Panc1 (cell line): ENCODE measurements around the gene AQP1. TPM values are rescaled to one million over a fixed set of nuclear protein-coding genes. Genes with fewer than 3 reads are reported as not detected.

Source experiments
- ATAC-seq: fragments of 200-7000 bp; cut with Tn5 transposase; 2 replicates; pipeline ENCODE4 v1.9.1; 2020; ENCODE audit warnings: mild to moderate bottlenecking, moderate library complexity
- BruUV-seq: library from RNA; stranded (reverse); fragments of 400-500 nt; replicated peaks from 2 replicates; lab custom pipeline; 2021; lab: Mats Ljungman, UMichigan
- CTCF ChIA-PET: fragments of 300-600 bp; sonication (Branson Sonifier 250); formaldehyde crosslinking; loops from one replicate; lab custom pipeline; 2022; ENCODE audit warnings: antibody characterized with exemption; lab: Charles Lee
- POLR2A ChIA-PET: fragments of 300-600 bp; sonication (Branson Sonifier 250); formaldehyde crosslinking; loops from one replicate; lab custom pipeline; 2022; ENCODE audit warnings: antibody characterized with exemption; lab: Charles Lee
- DNase-seq: peaks from one replicate; pipeline ENCODE4 v3.0.0-alpha.2; 2010; ENCODE audit warnings: low read depth, low spot score
- H3K27ac ChIP-seq: 2 replicates; pipeline ENCODE4 v1.5.1; 2011; ENCODE audit warnings: mild to moderate bottlenecking, low read length, inconsistent platforms
- H3K27me3 ChIP-seq: fragments of 200-500 bp; sonication (Bioruptor generic); 2 replicates; pipeline ENCODE4 v1.6.0; 2014; ENCODE audit warnings: low read length, inconsistent platforms; ENCODE audit not compliant: control insufficient read depth, insufficient read depth
- H3K36me3 ChIP-seq: fragments of 200-500 bp; sonication (Bioruptor generic); 2 replicates; pipeline ENCODE4 v1.5.1; 2014; ENCODE audit warnings: inconsistent platforms, mild to moderate bottlenecking, low read length, moderate library complexity; ENCODE audit not compliant: control insufficient read depth, insufficient read depth
- H3K4me1 ChIP-seq: 2 replicates; pipeline ENCODE4 v1.5.1; 2011; ENCODE audit warnings: inconsistent platforms, mild to moderate bottlenecking, low read length, moderate library complexity; ENCODE audit not compliant: control insufficient read depth, insufficient read depth
- H3K4me3 ChIP-seq, 2 experiments: 2 replicates each; pipeline ENCODE4 v1.5.1; 2011 to 2012; ENCODE audit warnings: low read depth in 2 of 2, low read length in 2 of 2, mild to moderate bottlenecking in 2 of 2, inconsistent platforms in 1 of 2, moderate library complexity in 1 of 2
- H3K9me3 ChIP-seq: fragments of 200-500 bp; sonication (Bioruptor generic); 2 replicates; pipeline ENCODE4 v1.5.1; 2014; ENCODE audit warnings: low read depth, mild to moderate bottlenecking, inconsistent platforms, low read length, moderate library complexity; ENCODE audit not compliant: control insufficient read depth, insufficient read depth
- POLR2AphosphoS5 ChIP-seq: IDR thresholded peaks from 2 replicates; pipeline ENCODE4 v1.6.1; 2012; ENCODE audit warnings: mild to moderate bottlenecking, low read depth, low read length, moderate library complexity
- SIN3A ChIP-seq: IDR thresholded peaks from 2 replicates; pipeline ENCODE4 v1.6.1; 2012; ENCODE audit warnings: low read depth, mild to moderate bottlenecking, low read length, moderate library complexity, borderline replicate concordance; ENCODE audit not compliant: insufficient read depth
- TCF7L2 ChIP-seq: IDR thresholded peaks from 2 replicates; pipeline ENCODE4 v1.6.1; 2011; ENCODE audit warnings: mild to moderate bottlenecking, low read depth, low read length, inconsistent platforms
- in situ Hi-C: cut with HindIII; loops from 2 replicates; pipeline ENCODE4 v1.10.0; 2016; ENCODE audit warnings: low sequenced_read_pairs, low pct_unique_long_range_greater_than_20kb
- intact Hi-C: fragments of 100-400 bp; cut with micrococcal nuclease; formaldehyde crosslinking; loops from one replicate; pipeline ENCODE4 v1.10.0; 2022; ENCODE audit not compliant: unreplicated experiment
- total RNA-seq: library from RNA; stranded (reverse); gene quantifications from one replicate; pipeline ENCODE4 v1.2.1, GENCODE V29; 2021; ENCODE audit not compliant: unreplicated experiment
- TF ChIP-seq, protein P1 (sequence below), 2 experiments: IDR thresholded peaks; 2 replicates each; pipeline ENCODE4 v1.6.1; 2011 to 2012; ENCODE audit warnings: low read depth in 2 of 2, control low read depth in 1 of 2, low read length in 1 of 2, mild to moderate bottlenecking in 1 of 2, moderate library complexity in 1 of 2; ENCODE audit not compliant: insufficient read depth in 1 of 2
- TF ChIP-seq, protein P2 (sequence below): fragments of 450-650 bp; IDR thresholded peaks from 2 replicates; pipeline ENCODE4 v1.5.1; 2017; ENCODE audit warnings: mild to moderate bottlenecking

Gene AQP1
- total RNA-seq, 1 experiment from 2014 or later = 0.57 TPM

- no TSS peak for BruUV-seq
- no peak for TF ChIP-seq POLR2AphosphoS5
- Histone ChIP-seq H3K36me3 (no peaks in the 10 kb centered on the region), H3K4me3 (no peak overlapping the region), H3K4me1 (no peaks in the 10 kb centered on the region), H3K9me3 (no peaks in the 10 kb centered on the region), H3K27me3 (no peaks in the 10 kb centered on the region), H3K27ac (no peak overlapping the region)
- in situ Hi-C loops = no loop called here
- POLR2A ChIA-PET = no interaction called here
- intact Hi-C loops = no loop called here
- DNase-seq (no peak), ATAC-seq (no peak)
- CTCF ChIA-PET = no interaction called here
These were observed 30.7 kb upstream of the AQP1 start for GRCh38 chr7:30880941-30881340.

GRCh38 chr7:30881448-30881847, 30.2 kb upstream of the AQP1 start:
- H3K9me3 ChIP-seq = no peaks in the 10 kb centered on the region
- CTCF ChIA-PET = no interaction called here
- in situ Hi-C loops = no loop called here
- TF ChIP-seq TCF7L2 = no peak
- TF ChIP-seq SIN3A = no peak
- TF ChIP-seq, protein P1, sequence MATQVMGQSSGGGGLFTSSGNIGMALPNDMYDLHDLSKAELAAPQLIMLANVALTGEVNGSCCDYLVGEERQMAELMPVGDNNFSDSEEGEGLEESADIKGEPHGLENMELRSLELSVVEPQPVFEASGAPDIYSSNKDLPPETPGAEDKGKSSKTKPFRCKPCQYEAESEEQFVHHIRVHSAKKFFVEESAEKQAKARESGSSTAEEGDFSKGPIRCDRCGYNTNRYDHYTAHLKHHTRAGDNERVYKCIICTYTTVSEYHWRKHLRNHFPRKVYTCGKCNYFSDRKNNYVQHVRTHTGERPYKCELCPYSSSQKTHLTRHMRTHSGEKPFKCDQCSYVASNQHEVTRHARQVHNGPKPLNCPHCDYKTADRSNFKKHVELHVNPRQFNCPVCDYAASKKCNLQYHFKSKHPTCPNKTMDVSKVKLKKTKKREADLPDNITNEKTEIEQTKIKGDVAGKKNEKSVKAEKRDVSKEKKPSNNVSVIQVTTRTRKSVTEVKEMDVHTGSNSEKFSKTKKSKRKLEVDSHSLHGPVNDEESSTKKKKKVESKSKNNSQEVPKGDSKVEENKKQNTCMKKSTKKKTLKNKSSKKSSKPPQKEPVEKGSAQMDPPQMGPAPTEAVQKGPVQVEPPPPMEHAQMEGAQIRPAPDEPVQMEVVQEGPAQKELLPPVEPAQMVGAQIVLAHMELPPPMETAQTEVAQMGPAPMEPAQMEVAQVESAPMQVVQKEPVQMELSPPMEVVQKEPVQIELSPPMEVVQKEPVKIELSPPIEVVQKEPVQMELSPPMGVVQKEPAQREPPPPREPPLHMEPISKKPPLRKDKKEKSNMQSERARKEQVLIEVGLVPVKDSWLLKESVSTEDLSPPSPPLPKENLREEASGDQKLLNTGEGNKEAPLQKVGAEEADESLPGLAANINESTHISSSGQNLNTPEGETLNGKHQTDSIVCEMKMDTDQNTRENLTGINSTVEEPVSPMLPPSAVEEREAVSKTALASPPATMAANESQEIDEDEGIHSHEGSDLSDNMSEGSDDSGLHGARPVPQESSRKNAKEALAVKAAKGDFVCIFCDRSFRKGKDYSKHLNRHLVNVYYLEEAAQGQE (IDR thresholded peaks at IDR 0.05; ENCODE audit: insufficient read depth in 1 of 2, low read depth in 2 of 2, low read length in 1 of 2) = no peak
- TF ChIP-seq POLR2AphosphoS5 = no peak
- TF ChIP-seq, protein P2, sequence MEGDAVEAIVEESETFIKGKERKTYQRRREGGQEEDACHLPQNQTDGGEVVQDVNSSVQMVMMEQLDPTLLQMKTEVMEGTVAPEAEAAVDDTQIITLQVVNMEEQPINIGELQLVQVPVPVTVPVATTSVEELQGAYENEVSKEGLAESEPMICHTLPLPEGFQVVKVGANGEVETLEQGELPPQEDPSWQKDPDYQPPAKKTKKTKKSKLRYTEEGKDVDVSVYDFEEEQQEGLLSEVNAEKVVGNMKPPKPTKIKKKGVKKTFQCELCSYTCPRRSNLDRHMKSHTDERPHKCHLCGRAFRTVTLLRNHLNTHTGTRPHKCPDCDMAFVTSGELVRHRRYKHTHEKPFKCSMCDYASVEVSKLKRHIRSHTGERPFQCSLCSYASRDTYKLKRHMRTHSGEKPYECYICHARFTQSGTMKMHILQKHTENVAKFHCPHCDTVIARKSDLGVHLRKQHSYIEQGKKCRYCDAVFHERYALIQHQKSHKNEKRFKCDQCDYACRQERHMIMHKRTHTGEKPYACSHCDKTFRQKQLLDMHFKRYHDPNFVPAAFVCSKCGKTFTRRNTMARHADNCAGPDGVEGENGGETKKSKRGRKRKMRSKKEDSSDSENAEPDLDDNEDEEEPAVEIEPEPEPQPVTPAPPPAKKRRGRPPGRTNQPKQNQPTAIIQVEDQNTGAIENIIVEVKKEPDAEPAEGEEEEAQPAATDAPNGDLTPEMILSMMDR = no peak
- no peaks in the 10 kb centered on the region for H3K4me1 ChIP-seq
- H3K27me3 ChIP-seq = no peaks in the 10 kb centered on the region
- no peak overlapping the region for H3K4me3 ChIP-seq
- no TSS peak for BruUV-seq
- no peak for ATAC-seq
- POLR2A ChIA-PET = no interaction called here
- no peak for DNase-seq
- no peaks in the 10 kb centered on the region for H3K36me3 ChIP-seq
- intact Hi-C loops = no loop called here
- no peak overlapping the region for H3K27ac ChIP-seq

GRCh38 chr7:30884881-30885280, 26.8 kb upstream of the AQP1 start:
- BruUV-seq = no TSS peak
- ChIA-PET CTCF (interaction anchor here (0.7 kb wide), 1 partner anchor 54 kb away, joined by 3 read pairs; no protein-coding TSS in a partner anchor), POLR2A (interaction anchor here (0.7 kb wide), 1 partner anchor 593 kb away, joined by 5 read pairs; no protein-coding TSS in a partner anchor)
- H3K4me1 ChIP-seq = no peaks in the 10 kb centered on the region
- H3K9me3 ChIP-seq = no peaks in the 10 kb centered on the region
- no peak for TF ChIP-seq TCF7L2
- no peak for TF ChIP-seq SIN3A
- TF ChIP-seq, protein P1 (IDR thresholded peaks at IDR 0.05; ENCODE audit: insufficient read depth in 1 of 2, low read depth in 2 of 2, low read length in 1 of 2) = no peak
- TF ChIP-seq, protein P2 = no peak
- no peak for TF ChIP-seq POLR2AphosphoS5
- H3K27ac ChIP-seq = no peak overlapping the region
- intact Hi-C loops (no loop called here), in situ Hi-C loops (no loop called here)
- DNase-seq (no peak), ATAC-seq (no peak)
- H3K27me3 ChIP-seq = no peaks in the 10 kb centered on the region; the same call in none of the 2 replicates
- H3K4me3 ChIP-seq = no peak overlapping the region
- no peaks in the 10 kb centered on the region for H3K36me3 ChIP-seq
